H1 (cell line): ENCODE results near the gene RBM4B. TPM values are rescaled to one million over a fixed set of nuclear protein-coding genes. Genes with fewer than 3 reads are reported as not detected.

ENCODE experiments used
- HDAC2 ChIP-seq, 2 experiments: fragments of 300-600 bp in 1 of 2; sonication (generic) in 1 of 2; IDR thresholded peaks; 2 replicates each; pipeline ENCODE4 v1.6.1; 2011 to 2012; ENCODE audit warnings: low read depth in 2 of 2, low read length in 2 of 2, mild to moderate bottlenecking in 2 of 2, moderate library complexity in 2 of 2, borderline replicate concordance in 1 of 2, inconsistent platforms in 1 of 2
- polyA plus RNA-seq, 7 experiments: library from polyadenylated mRNA; depleted of rRNA in 3 of 7; stranded (reverse) in 5 of 7; unstranded in 2 of 7; fragments of >200 nt in 5 of 7; fragments of 200-250 nt in 2 of 7; gene quantifications; 1 replicate in 5 of 7; 2 replicates in 1 of 7; 4 replicates in 1 of 7; pipeline versions ENCODE4 v1.2.1 to v1.2.3, GENCODE V29; 2011 to 2013; ENCODE audit warnings: missing spikeins in 2 of 7, mixed read lengths in 2 of 7
- total RNA-seq: library from RNA; stranded (reverse); fragmentation: NEBNext Ultra II Directional; extraction: Animal tissue kit (Norgen Biotek cat#: 25700); gene quantifications from 2 replicates; pipeline ENCODE4 v1.2.1, GENCODE V29; 2021

RBM4B gene
- total and polyA plus RNA-seq, 2 of the 8 experiments (the other 6 are each of a cell fraction or from before 2014, with no cell fraction given), result 27.5 to 30.5 TPM

DNA sequence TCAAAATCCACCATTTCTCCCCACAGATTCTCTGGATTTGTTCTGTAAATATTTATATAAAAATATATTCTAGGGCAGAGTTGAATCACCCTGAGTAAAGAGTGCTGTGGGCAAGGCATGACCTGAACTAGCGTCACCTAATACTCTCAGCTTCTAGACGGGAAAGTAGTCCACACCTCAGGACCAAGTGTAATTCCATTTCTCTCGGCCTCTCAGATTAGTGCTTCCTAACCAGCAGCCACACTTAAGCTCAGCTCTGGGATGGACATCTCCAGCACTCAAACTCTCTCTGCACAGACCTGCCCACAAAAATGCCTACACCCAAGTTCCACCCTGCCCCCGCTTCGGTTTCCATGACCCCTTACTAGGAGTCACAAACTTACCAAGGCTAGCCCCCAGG is 46.0 kb upstream of the RBM4B start (continued):
- no peak for TF ChIP-seq HDAC2 (IDR thresholded peaks at IDR 0.05; ENCODE audit: borderline replicate concordance in 1 of 2, low read depth in 2 of 2, low read length in 2 of 2)
